H9 (cell line): ENCODE results near the gene CLPX. TPM values are rescaled to one million over a fixed set of nuclear protein-coding genes. Genes with fewer than 3 reads are reported as not detected.

Experiments used
- DNase-seq: peaks from one replicate; pipeline ENCODE4 v3.0.0-alpha.2; 2017
- H2AFZ ChIP-seq: one replicate; pipeline ENCODE4 v1.6.1; 2013; ENCODE audit warnings: mild to moderate bottlenecking, low read length, control low read depth, moderate library complexity
- H2AK5ac ChIP-seq: 2 replicates; pipeline ENCODE4 v1.6.1; 2013; ENCODE audit warnings: low read length, control low read depth, mixed read lengths; ENCODE audit not compliant: insufficient read length
- H2BK120ac ChIP-seq: one replicate; pipeline ENCODE4 v1.6.1; 2013; ENCODE audit warnings: low read depth, mild to moderate bottlenecking, low read length, control low read depth, inconsistent platforms; ENCODE audit not compliant: poor library complexity, severe bottlenecking
- H2BK12ac ChIP-seq: 2 replicates; pipeline ENCODE4 v1.6.1; 2013; ENCODE audit warnings: low read length, control low read depth, mixed read lengths, low read depth; ENCODE audit not compliant: insufficient read length
- H2BK15ac ChIP-seq: 2 replicates; pipeline ENCODE4 v1.6.1; 2013; ENCODE audit warnings: low read depth, low read length, control low read depth
- H2BK20ac ChIP-seq: one replicate; pipeline ENCODE4 v1.6.1; 2013; ENCODE audit warnings: low read depth, mild to moderate bottlenecking, low read length, control low read depth, inconsistent platforms; ENCODE audit not compliant: poor library complexity, severe bottlenecking
- H2BK5ac ChIP-seq: 2 replicates; pipeline ENCODE4 v1.6.1; 2013; ENCODE audit warnings: low read length, control low read depth, mixed read lengths; ENCODE audit not compliant: insufficient read length
- H3K14ac ChIP-seq: 2 replicates; pipeline ENCODE4 v1.6.1; 2013; ENCODE audit warnings: low read length, control low read depth; ENCODE audit not compliant: insufficient read depth
- H3K18ac ChIP-seq: 2 replicates; pipeline ENCODE4 v1.6.1; 2013; ENCODE audit warnings: low read depth, mild to moderate bottlenecking, mixed read lengths, low read length, control low read depth; ENCODE audit not compliant: insufficient read length
- H3K23ac ChIP-seq: 2 replicates; pipeline ENCODE4 v1.6.1; 2013; ENCODE audit warnings: low read length, control low read depth, mixed read lengths, low read depth; ENCODE audit not compliant: insufficient read length
- H3K23me2 ChIP-seq: 2 replicates; pipeline ENCODE4 v1.6.1; 2013; ENCODE audit warnings: low read depth, mild to moderate bottlenecking, mixed read lengths, low read length, control low read depth; ENCODE audit not compliant: insufficient read length, poor library complexity, severe bottlenecking
- H3K27ac ChIP-seq: 2 replicates; pipeline ENCODE4 v1.5.1; 2013; ENCODE audit warnings: low read length, control low read depth, mixed read lengths, low read depth; ENCODE audit not compliant: insufficient read length
- H3K27me3 ChIP-seq: 2 replicates; pipeline ENCODE4 v1.6.1; 2013; ENCODE audit warnings: low read length, control low read depth, inconsistent platforms; ENCODE audit not compliant: insufficient read depth
- H3K4ac ChIP-seq: 2 replicates; pipeline ENCODE4 v1.6.1; 2013; ENCODE audit warnings: low read depth, mild to moderate bottlenecking, control low read depth, inconsistent platforms, low read length, moderate library complexity
- H3K4me1 ChIP-seq: 2 replicates; pipeline ENCODE4 v1.6.1; 2013; ENCODE audit warnings: low read length, control low read depth, inconsistent platforms; ENCODE audit not compliant: insufficient read depth
- H3K4me2 ChIP-seq: 2 replicates; pipeline ENCODE4 v1.6.1; 2013; ENCODE audit warnings: low read length, control low read depth, mixed read lengths; ENCODE audit not compliant: insufficient read length, insufficient read depth
- H3K56ac ChIP-seq: 2 replicates; pipeline ENCODE4 v1.6.1; 2013; ENCODE audit warnings: low read depth, mild to moderate bottlenecking, mixed read lengths, low read length, control low read depth; ENCODE audit not compliant: insufficient read length
- H3K79me1 ChIP-seq: 2 replicates; pipeline ENCODE4 v1.6.1; 2013; ENCODE audit warnings: low read depth, mild to moderate bottlenecking, moderate library complexity, low read length, control low read depth, inconsistent platforms; ENCODE audit not compliant: insufficient read depth, poor library complexity, severe bottlenecking
- H3K79me2 ChIP-seq: 2 replicates; pipeline ENCODE4 v1.6.1; 2013; ENCODE audit warnings: low read length, control low read depth, inconsistent platforms; ENCODE audit not compliant: insufficient read depth
- H3K9ac ChIP-seq: 2 replicates; pipeline ENCODE4 v1.6.1; 2013; ENCODE audit warnings: low read length, control low read depth, mixed read lengths; ENCODE audit not compliant: insufficient read length; ENCODE audit errors: extremely low read depth
- H3K9me3 ChIP-seq: one replicate; pipeline ENCODE4 v1.6.1; 2013; ENCODE audit warnings: low read depth, low read length, inconsistent platforms; ENCODE audit not compliant: control insufficient read depth
- H3T11ph ChIP-seq: one replicate; pipeline ENCODE4 v1.6.1; 2013; ENCODE audit warnings: mild to moderate bottlenecking, low read length, control low read depth, inconsistent platforms
- H4K20me1 ChIP-seq: one replicate; pipeline ENCODE4 v1.6.1; 2013; ENCODE audit not compliant: control insufficient read depth, insufficient read length, insufficient read depth
- H4K5ac ChIP-seq: 2 replicates; pipeline ENCODE4 v1.6.1; 2013; ENCODE audit warnings: low read depth, mild to moderate bottlenecking, mixed read lengths, low read length, control low read depth; ENCODE audit not compliant: insufficient read length
- H4K8ac ChIP-seq: replicated peaks from 2 replicates; pipeline ENCODE4 v1.6.1; 2013; ENCODE audit warnings: low read length, control low read depth, mixed read lengths, low read depth; ENCODE audit not compliant: insufficient read length
- H4K91ac ChIP-seq: 2 replicates; pipeline ENCODE4 v1.6.1; 2013; ENCODE audit warnings: low read depth, mild to moderate bottlenecking, moderate library complexity, mixed read lengths, low read length, control low read depth; ENCODE audit not compliant: insufficient read length
- H3K27ac Mint-ChIP-seq, 3 experiments: 2 replicates in 2 of 3; 3 replicates in 1 of 3; pipeline ENCODE4 v1.8.0; 2020 to 2021; ENCODE audit warnings: mixed read lengths in 3 of 3, mild to moderate bottlenecking in 1 of 3, moderate library complexity in 1 of 3
- H3K27me3 Mint-ChIP-seq: 2 replicates; pipeline ENCODE4 v1.8.0; 2021; ENCODE audit warnings: low read depth, mild to moderate bottlenecking, moderate library complexity, mixed read lengths
- H3K36me3 Mint-ChIP-seq, 3 experiments: 2 replicates in 2 of 3; 3 replicates in 1 of 3; pipeline ENCODE4 v1.8.0; 2020 to 2021; ENCODE audit warnings: low read depth in 3 of 3, mixed read lengths in 3 of 3; ENCODE audit not compliant: insufficient read depth in 1 of 3
- H3K4me1 Mint-ChIP-seq, 2 experiments: 2 replicates each; pipeline ENCODE4 v1.8.0; 2020; ENCODE audit warnings: mixed read lengths in 2 of 2
- H3K4me3 Mint-ChIP-seq, 2 experiments: 2 replicates in 1 of 2; 3 replicates in 1 of 2; pipeline ENCODE4 v1.8.0; 2020 to 2021; ENCODE audit warnings: mild to moderate bottlenecking in 2 of 2, mixed read lengths in 2 of 2, moderate library complexity in 1 of 2
- H3K9me3 Mint-ChIP-seq, 2 experiments: 2 replicates in 1 of 2; 3 replicates in 1 of 2; pipeline ENCODE4 v1.8.0; 2020; ENCODE audit warnings: mild to moderate bottlenecking in 2 of 2, mixed read lengths in 2 of 2, moderate library complexity in 1 of 2
- CTCF ChIP-seq: fragments of 200-600 bp; sonication (generic); conservative IDR thresholded peaks from 3 replicates; pipeline ENCODE4 v1.8.0; 2021; ENCODE audit warnings: antibody characterized with exemption, mild to moderate bottlenecking
- WGBS: extraction: QIAGEN DNeasy Blood & Tissue Kit; methylation state at CpG from one replicate; pipeline ENCODE4 v1.1.7; 2013; ENCODE audit warnings: missing lambda C conversion rate, low lambda C conversion rate, mixed read lengths; ENCODE audit not compliant: insufficient read length; ENCODE audit errors: extremely low coverage; 5-methylcytosine and 5-hydroxymethylcytosine counted together
- total RNA-seq: library from RNA; stranded (reverse); gene quantifications from 2 replicates; pipeline ENCODE4 v1.2.1, GENCODE V29; 2021

CLPX gene
- total RNA-seq, 1 experiment from 2014 or later: 55.8 TPM

- no peak overlapping the region for H2BK20ac ChIP-seq
- H3K4me1 Mint-ChIP-seq: peaks cover 0 to 2% of the 10 kb centered on the region in 2 experiments; a peak in 1 of 4 replicates
- no peak overlapping the region for H2AK5ac ChIP-seq
- no peak overlapping the region for H3K56ac ChIP-seq
- H4K91ac ChIP-seq: no peak overlapping the region
- no peak overlapping the region for H2BK5ac ChIP-seq
- no peaks in the 10 kb centered on the region for H3K27me3 Mint-ChIP-seq
- H3K9ac ChIP-seq: no peak overlapping the region
- no peak overlapping the region for H4K8ac ChIP-seq
- H4K20me1 ChIP-seq: no peaks in the 10 kb centered on the region
- H3K9me3 ChIP-seq: no peaks in the 10 kb centered on the region
- H3K27ac ChIP-seq: no peak overlapping the region
- H3K4me2 ChIP-seq: no peak overlapping the region
- no CpG with 5 or more reads among the region's 5 CpGs for WGBS
- no peaks in the 10 kb centered on the region for H3K36me3 Mint-ChIP-seq
- H3K27ac Mint-ChIP-seq: no peak overlapping the region
- H4K5ac ChIP-seq: no peak overlapping the region
- no peak overlapping the region for H2AFZ ChIP-seq
- no peaks in the 10 kb centered on the region for H3K4me1 ChIP-seq
- H3T11ph ChIP-seq: no peak overlapping the region
- no peak overlapping the region for H2BK15ac ChIP-seq
- no peak overlapping the region for H2BK120ac ChIP-seq
- H3K27me3 ChIP-seq: no peaks in the 10 kb centered on the region
- H3K18ac ChIP-seq: no peak overlapping the region
- no peak overlapping the region for H2BK12ac ChIP-seq
- H3K79me2 ChIP-seq: no peaks in the 10 kb centered on the region
- no peak for DNase-seq
- H3K4ac ChIP-seq: no peak overlapping the region
- no peak overlapping the region for H3K4me3 Mint-ChIP-seq
- H3K9me3 Mint-ChIP-seq: no peaks in the 10 kb centered on the region
- no peak for TF ChIP-seq CTCF
- H3K23me2 ChIP-seq: no peaks in the 10 kb centered on the region
- H3K23ac ChIP-seq: no peak overlapping the region
- H3K79me1 ChIP-seq: no peaks in the 10 kb centered on the region
- no peak overlapping the region for H3K14ac ChIP-seq
These were observed 48.6 kb upstream of the CLPX start for GRCh38 chr15:65233696-65234095.
